Naive thymus-derived CD4-positive, alpha-beta T cell (primary cell): ENCODE data around the gene FUZ. TPM values are rescaled to one million over a fixed set of nuclear protein-coding genes. Genes with fewer than 3 reads are reported as not detected.

Experiments
- ATAC-seq: fragments of 150-1000 bp; cut with Tn5 transposase; 2 replicates; pipeline ENCODE4 v1.10.0; 2021; ENCODE audit warnings: mild to moderate bottlenecking, moderate library complexity
- CTCF ChIA-PET: fragments of 350-600 bp; sonication (Branson Sonifier 250); formaldehyde crosslinking; loops from one replicate; lab custom pipeline; 2021; ENCODE audit warnings: antibody characterized with exemption; lab: Charles Lee
- POLR2A ChIA-PET: fragments of 350-600 bp; sonication (Branson Sonifier 250); formaldehyde crosslinking; loops from one replicate; lab custom pipeline; 2021; ENCODE audit warnings: antibody characterized with exemption, inconsistent platforms; lab: Charles Lee
- DNase-seq, 9 donors: peaks; one replicate each; pipeline versions ENCODE4 v3.0.0 to v3.0.0-alpha.2; 2020 to 2022; ENCODE audit warnings: mixed read lengths in 1 of 9
- H3K27ac ChIP-seq: one replicate; pipeline ENCODE4 v1.7.0; 2013; ENCODE audit warnings: mild to moderate bottlenecking, low read depth, low read length, moderate library complexity
- H3K27me3 ChIP-seq, 2 donors: one replicate each; pipeline ENCODE4 v1.7.0; 2013; ENCODE audit warnings: low read length in 2 of 2, mild to moderate bottlenecking in 2 of 2, moderate library complexity in 2 of 2; ENCODE audit not compliant: control insufficient read depth in 2 of 2, insufficient read depth in 2 of 2
- H3K36me3 ChIP-seq, 3 experiments: 1 replicate in 2 of 3; 2 replicates in 1 of 3; pipeline ENCODE4 v1.7.0; 2013; ENCODE audit warnings: low read length in 3 of 3, mild to moderate bottlenecking in 3 of 3, moderate library complexity in 1 of 3; ENCODE audit not compliant: insufficient read depth in 3 of 3, control insufficient read depth in 2 of 3
- H3K4me1 ChIP-seq, 2 donors: one replicate each; pipeline ENCODE4 v1.7.0; 2013; ENCODE audit warnings: low read length in 2 of 2, mild to moderate bottlenecking in 2 of 2, moderate library complexity in 1 of 2; ENCODE audit not compliant: control insufficient read depth in 2 of 2, insufficient read depth in 2 of 2
- H3K4me3 ChIP-seq: 2 replicates; pipeline ENCODE4 v1.7.0; 2013; ENCODE audit warnings: mild to moderate bottlenecking, low read length
- H3K9me3 ChIP-seq, 3 experiments: 1 replicate in 2 of 3; 2 replicates in 1 of 3; pipeline ENCODE4 v1.7.0; 2013; ENCODE audit warnings: low read length in 3 of 3; ENCODE audit not compliant: control insufficient read depth in 2 of 3
- H3K27ac Mint-ChIP-seq, 9 donors: one replicate each; pipeline ENCODE4 v1.8.0; 2020 to 2022; ENCODE audit warnings: mixed read lengths in 9 of 9, mild to moderate bottlenecking in 8 of 9, moderate library complexity in 5 of 9, inconsistent platforms in 2 of 9
- H3K27me3 Mint-ChIP-seq, 5 donors: one replicate each; pipeline ENCODE4 v1.8.0; 2021 to 2022; ENCODE audit warnings: mixed read lengths in 5 of 5, mild to moderate bottlenecking in 1 of 5
- H3K36me3 Mint-ChIP-seq, 5 donors: one replicate each; pipeline ENCODE4 v1.8.0; 2020 to 2022; ENCODE audit warnings: mixed read lengths in 5 of 5, mild to moderate bottlenecking in 3 of 5, inconsistent platforms in 1 of 5
- H3K4me1 Mint-ChIP-seq, 7 donors: one replicate each; pipeline ENCODE4 v1.8.0; 2020 to 2022; ENCODE audit warnings: mixed read lengths in 7 of 7, mild to moderate bottlenecking in 3 of 7, inconsistent platforms in 1 of 7
- H3K4me3 Mint-ChIP-seq, 10 donors: one replicate each; pipeline ENCODE4 v1.8.0; 2020 to 2022; ENCODE audit warnings: mild to moderate bottlenecking in 10 of 10, mixed read lengths in 10 of 10, moderate library complexity in 6 of 10, inconsistent platforms in 2 of 10
- H3K9me3 Mint-ChIP-seq, 11 donors: one replicate each; pipeline ENCODE4 v1.8.0; 2020 to 2022; ENCODE audit warnings: mixed read lengths in 11 of 11, mild to moderate bottlenecking in 4 of 11, inconsistent platforms in 1 of 11, moderate library complexity in 1 of 11
- intact Hi-C, 2 donors: fragments of 100-400 bp; cut with micrococcal nuclease; formaldehyde crosslinking; loops; one replicate each; pipeline ENCODE4 v1.15.1; 2023
- polyA plus RNA-seq, 2 donors: library from polyadenylated mRNA; unstranded; fragments of 300-500 nt; fragmentation: Illumina TruSeq; gene quantifications; one replicate each; pipeline ENCODE4 v1.2.3, GENCODE V29; 2021
- total RNA-seq, 6 experiments: library from RNA in 5 of 6; stranded (reverse) in 5 of 6; gene quantifications; 1 replicate in 5 of 6; 2 replicates in 1 of 6; pipeline ENCODE4 v1.2.3 and lab custom pipeline; 2021 to 2026

FUZ gene, protein sequence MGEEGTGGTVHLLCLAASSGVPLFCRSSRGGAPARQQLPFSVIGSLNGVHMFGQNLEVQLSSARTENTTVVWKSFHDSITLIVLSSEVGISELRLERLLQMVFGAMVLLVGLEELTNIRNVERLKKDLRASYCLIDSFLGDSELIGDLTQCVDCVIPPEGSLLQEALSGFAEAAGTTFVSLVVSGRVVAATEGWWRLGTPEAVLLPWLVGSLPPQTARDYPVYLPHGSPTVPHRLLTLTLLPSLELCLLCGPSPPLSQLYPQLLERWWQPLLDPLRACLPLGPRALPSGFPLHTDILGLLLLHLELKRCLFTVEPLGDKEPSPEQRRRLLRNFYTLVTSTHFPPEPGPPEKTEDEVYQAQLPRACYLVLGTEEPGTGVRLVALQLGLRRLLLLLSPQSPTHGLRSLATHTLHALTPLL
- total RNA-seq (10 to 100 TPM; 16.0 to 28.4 (median 26.8) TPM), polyA plus RNA-seq (1 to 10 TPM; 3.8 to 6.3 TPM), total RNA-seq (lab: John Stamatoyannopoulos, UW) (27.1 reads per million, percentile 57 among the genes with 10 or more reads in this experiment)

DNA sequence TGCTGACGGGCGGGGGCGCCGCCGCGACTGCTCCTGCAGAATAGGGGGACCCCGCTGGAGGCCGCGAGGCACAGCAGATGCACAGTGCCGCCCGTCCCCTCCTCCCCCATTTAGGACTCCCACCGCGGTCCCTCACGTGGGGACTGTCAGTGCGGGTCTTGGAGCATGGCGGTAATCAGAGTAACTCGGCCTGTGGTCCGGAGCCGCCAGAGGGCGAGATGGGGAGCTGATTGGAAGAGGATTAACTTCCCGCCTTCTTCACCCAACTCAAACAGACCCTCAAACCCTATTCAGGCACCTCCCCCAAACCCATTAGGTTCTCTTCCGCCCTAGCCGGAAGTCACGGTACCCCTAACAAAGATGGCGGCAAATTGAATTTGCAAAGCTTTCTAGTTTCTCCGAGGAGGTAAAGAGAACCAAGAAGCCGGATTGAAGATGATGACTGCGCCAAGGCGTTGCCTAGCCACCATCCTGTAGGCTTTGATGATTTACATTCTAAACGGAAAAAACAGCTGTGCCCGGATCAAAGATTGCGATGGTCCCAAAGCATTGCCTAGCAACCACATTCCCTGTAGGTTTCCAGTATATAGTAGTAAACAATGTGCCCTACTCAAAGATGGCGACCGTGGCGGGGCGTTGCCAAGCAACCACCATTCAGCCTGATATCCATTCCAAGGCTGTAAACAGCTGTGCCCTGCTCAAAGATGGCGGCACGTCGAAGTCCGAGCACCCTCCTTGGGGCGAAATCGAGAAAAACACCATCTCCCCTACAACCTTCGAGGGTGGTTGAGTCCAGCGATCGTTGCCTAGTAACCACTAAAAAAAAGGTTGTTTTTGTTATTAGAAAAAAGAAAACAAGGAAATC is at the start of gene FUZ:
TSS of gene FUZ (minus strand) at position 296 of the 865 bp plus-strand sequence. CDS start at position 110, 186 bp downstream.
- ChIA-PET CTCF (interaction anchor here (1.0 kb wide), 1 partner anchor 64 kb away, joined by 3 read pairs; the partner anchor contains the start of genes AKT1S1 and TBC1D17), POLR2A (interaction anchor here (0.6 to 5.2 kb wide), 9 partner anchors 37 to 318 kb away, joined by 3 to 39 read pairs (median 10); partner anchors contain the start of genes AKT1S1, AP2A1, PNKP and PTOV1)
- Histone ChIP-seq H3K27ac (peak within 1 kb of the TSS; percentile 84), H3K9me3 (no peaks in the 10 kb centered on the region), H3K36me3 (peaks cover 0 to 7% (median 0%) of the 10 kb centered on the region in 3 experiments), H3K4me1 (peaks cover 11 to 23% of the 10 kb centered on the region in 2 donors), H3K27me3 (no peaks in the 10 kb centered on the region), H3K4me3 (peak within 1 kb of the TSS; percentile 81)
- Mint-ChIP-seq H3K9me3 (peaks cover 0 to 4% (median 0%) of the 10 kb centered on the region in 11 donors), H3K27me3 (no peaks in the 10 kb centered on the region), H3K27ac (peak within 1 kb of the TSS; percentile 95 to 100 (median 98)), H3K36me3 (peaks cover 0 to 5% (median 0%) of the 10 kb centered on the region in 5 donors), H3K4me1 (peaks cover 21 to 56% (median 35%) of the 10 kb centered on the region in 7 donors), H3K4me3 (peak within 1 kb of the TSS; percentile 88 to 100 (median 94))
- DNase-seq (peak; percentile 68 to 94 (median 90)), ATAC-seq (peak; percentile 73)
- intact Hi-C loops, result loop anchor here (1.0 to 10.0 kb wide), 14 partner anchors 37 to 552 kb away; partner anchors contain the start of genes VRK3 (in 2 of the 2), AKT1S1 (in 1 of the 2), ATF5 (in 1 of the 2) and NAPSA (in 1 of the 2)

DNA sequence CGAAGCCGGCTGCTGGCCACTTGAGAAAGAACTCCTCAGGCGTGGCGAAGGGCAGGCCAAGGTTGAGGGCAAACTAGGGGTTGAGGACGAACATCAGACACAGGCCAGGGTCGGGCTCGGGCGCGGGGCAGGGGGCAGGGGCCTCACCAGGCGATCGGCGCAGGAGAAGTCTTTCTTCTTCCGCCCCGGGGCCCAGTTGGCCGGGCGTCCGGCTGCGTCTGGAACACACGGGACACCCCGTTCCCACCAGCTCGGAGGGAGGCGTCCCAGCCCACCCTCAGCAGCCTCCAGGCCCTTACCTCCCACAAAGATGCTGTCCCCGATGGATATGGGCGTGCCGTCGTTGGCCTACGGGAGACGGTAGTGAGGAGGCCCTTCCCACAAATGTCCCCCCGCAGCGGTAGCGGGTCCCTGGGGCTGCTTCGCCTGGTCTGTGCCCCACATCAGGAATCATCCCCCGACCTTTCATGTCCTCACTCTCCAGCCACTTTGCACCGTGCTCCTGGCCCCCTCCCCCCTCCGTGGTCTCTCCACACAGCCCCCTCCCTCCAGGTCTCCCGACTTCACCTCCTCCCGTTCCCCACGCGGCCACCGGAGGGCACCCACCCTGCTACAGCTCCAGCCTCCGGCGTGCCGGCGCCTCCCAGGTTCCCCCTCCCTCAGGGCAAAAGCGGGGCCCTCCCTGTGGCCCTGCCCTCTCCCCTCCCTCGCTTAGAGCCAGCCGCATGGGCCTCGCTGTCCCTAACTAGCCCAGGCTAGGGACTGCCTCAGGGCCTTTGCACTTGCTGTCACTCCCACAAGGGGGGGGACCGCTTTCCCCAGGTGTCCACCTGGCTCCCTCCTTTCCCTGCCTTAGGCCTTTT is 49.5 kb upstream of the FUZ start:
- no peak overlapping the region for H3K4me3 Mint-ChIP-seq

DNA sequence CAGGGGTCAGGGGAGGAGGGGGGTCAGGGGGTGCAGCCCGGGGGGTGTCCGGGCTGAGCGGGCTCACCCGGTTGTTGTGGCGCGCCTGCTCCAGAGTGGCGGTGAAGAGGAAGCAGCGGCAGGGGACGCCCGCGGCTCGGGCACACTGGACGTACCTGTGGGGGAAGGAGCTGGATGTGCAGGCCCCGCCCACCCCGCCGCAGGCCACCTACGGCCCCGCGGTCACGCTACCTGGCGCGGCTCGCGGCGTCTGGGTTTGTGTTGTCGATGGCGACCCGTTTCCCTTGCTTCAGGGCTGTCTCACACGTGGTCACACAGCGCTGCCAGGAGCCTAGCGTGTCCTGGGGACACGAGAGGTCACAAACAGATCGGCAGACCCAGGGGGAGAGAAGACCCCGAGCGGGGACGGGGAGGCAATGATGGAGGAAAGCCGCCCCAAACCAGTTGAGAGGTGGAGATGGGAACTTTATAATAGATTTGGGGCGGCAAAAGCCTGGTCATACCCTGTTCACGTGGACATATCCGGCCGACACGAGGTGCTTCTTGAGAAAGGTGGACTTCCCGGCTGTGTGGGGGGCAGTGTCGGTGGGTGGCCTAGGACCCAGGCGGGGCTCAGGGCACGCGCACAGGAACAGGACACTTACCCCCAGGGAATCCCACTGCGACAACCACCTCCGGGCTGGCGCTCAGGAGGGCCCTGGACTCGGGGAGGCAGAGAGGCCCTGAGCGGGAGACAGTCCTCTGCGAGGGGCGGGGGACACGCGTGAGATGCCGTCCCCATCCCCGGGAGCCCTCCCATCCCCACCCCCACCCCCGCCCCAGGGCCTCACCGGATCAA is 48.7 kb upstream of the FUZ start:
- Mint-ChIP-seq H3K4me3 (peak overlapping the region in 1 of 10 donors; percentile 38), H3K27me3 (no peaks in the 10 kb centered on the region), H3K9me3 (no peaks in the 10 kb centered on the region), H3K27ac (no peak overlapping the region), H3K36me3 (peaks cover 0 to 21% (median 4%) of the 10 kb centered on the region in 5 donors), H3K4me1 (peaks cover 18 to 34% (median 23%) of the 10 kb centered on the region in 7 donors)
- Histone ChIP-seq H3K9me3 (no peaks in the 10 kb centered on the region), H3K27ac (no peak overlapping the region), H3K4me1 (peaks cover 11% of the 10 kb centered on the region in 2 donors), H3K27me3 (no peaks in the 10 kb centered on the region), H3K36me3 (peaks cover 0 to 78% (median 3%) of the 10 kb centered on the region in 3 experiments), H3K4me3 (no peak overlapping the region)
- DNase-seq (no peak), ATAC-seq (no peak)
- CTCF ChIA-PET, result no interaction called here
- intact Hi-C loops, result loop anchor here (10.0 kb wide), 2 partner anchors 123 to 527 kb away; partner anchors contain the start of gene CD37 (in 1 of the 2)
- POLR2A ChIA-PET, result interaction anchor here (1.2 to 1.8 kb wide), 2 partner anchors 8 to 11 kb away, joined by 3 to 5 read pairs; partner anchors contain the start of gene PTOV1

More for the DNA sequence above, 49.5 kb upstream of the FUZ start:
- H3K4me1 Mint-ChIP-seq, result peaks cover 20 to 42% (median 27%) of the 10 kb centered on the region in 7 donors
- Histone ChIP-seq H3K9me3 (no peaks in the 10 kb centered on the region), H3K36me3 (peaks cover 0 to 69% (median under 1%) of the 10 kb centered on the region in 3 experiments), H3K27ac (no peak overlapping the region), H3K4me1 (peaks cover 11 to 12% of the 10 kb centered on the region in 2 donors), H3K27me3 (no peaks in the 10 kb centered on the region), H3K4me3 (no peak overlapping the region)
- DNase-seq (no peak), ATAC-seq (no peak)
- ChIA-PET CTCF (interaction anchor here (0.8 kb wide), 1 partner anchor 1414 kb away, joined by 3 read pairs; no protein-coding TSS in a partner anchor), POLR2A (interaction anchor here (1.6 to 3.4 kb wide), 2 partner anchors 12 to 14 kb away, joined by 6 to 18 read pairs; partner anchors contain the start of genes AKT1S1, PTOV1 and TBC1D17)
- no peaks in the 10 kb centered on the region for H3K27me3 Mint-ChIP-seq
- H3K27ac Mint-ChIP-seq, result peak overlapping the region in 2 of 9 donors; percentile 54
- H3K9me3 Mint-ChIP-seq, result peaks cover 0 to under 1% (median 0%) of the 10 kb centered on the region in 11 donors
- H3K36me3 Mint-ChIP-seq, result peaks cover 0 to 24% (median 4%) of the 10 kb centered on the region in 5 donors
- intact Hi-C loops, result loop anchor here (10.0 kb wide), 2 partner anchors 122 to 528 kb away; partner anchors contain the start of gene CD37 (in 1 of the 2)

DNA sequence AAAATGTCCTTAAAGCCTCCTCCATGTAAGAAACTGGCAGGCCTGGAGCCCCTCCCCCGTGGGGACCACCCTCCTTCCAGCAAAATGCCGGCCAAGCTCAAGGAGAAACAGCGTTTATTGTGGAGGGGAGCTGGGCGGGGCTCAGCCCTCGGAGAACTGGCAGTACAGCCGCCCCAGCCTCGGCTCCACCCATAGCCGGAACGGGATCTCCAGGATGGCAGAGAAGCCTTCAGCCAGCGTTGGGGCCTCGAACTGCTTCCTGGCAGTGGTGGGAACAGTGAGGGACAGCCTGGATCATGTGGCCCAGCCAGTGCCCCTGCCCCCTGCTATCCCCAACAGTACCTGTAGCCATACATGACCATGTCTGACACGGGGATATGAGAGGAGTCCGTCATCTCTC is 48.0 kb upstream of the FUZ start:
- intact Hi-C loops, result loop anchor here (10.0 kb wide), 2 partner anchors 124 to 526 kb away; partner anchors contain the start of gene CD37 (in 1 of the 2)
- no peak overlapping the region for H3K4me3 Mint-ChIP-seq

More for the DNA sequence above, 48.0 kb upstream of the FUZ start:
- Histone ChIP-seq H3K9me3 (no peaks in the 10 kb centered on the region), H3K4me3 (no peak overlapping the region), H3K36me3 (peaks cover 0 to 84% (median 3%) of the 10 kb centered on the region in 3 experiments), H3K27me3 (no peaks in the 10 kb centered on the region), H3K4me1 (peaks cover 5% of the 10 kb centered on the region in 2 donors), H3K27ac (no peak overlapping the region)
- H3K36me3 Mint-ChIP-seq, result peaks cover 0 to 18% (median 4%) of the 10 kb centered on the region in 5 donors
- H3K27ac Mint-ChIP-seq, result peak overlapping the region in 1 of 9 donors; percentile 18
- peaks cover 12 to 27% (median 20%) of the 10 kb centered on the region in 7 donors for H3K4me1 Mint-ChIP-seq
- ChIA-PET CTCF (no interaction called here), POLR2A (interaction anchor here (0.8 to 1.8 kb wide), 4 partner anchors 8 to 265 kb away, joined by 3 to 5 read pairs (median 4); partner anchors contain the start of gene PTOV1)
- no peaks in the 10 kb centered on the region for H3K27me3 Mint-ChIP-seq
- DNase-seq (no peak), ATAC-seq (no peak)
- H3K9me3 Mint-ChIP-seq, result no peaks in the 10 kb centered on the region
